Prostate gland (tissue), 2 donors: ENCODE measurements around the gene ICE2. TPM values are rescaled to one million over a fixed set of nuclear protein-coding genes. Genes with fewer than 3 reads are reported as not detected.

ENCODE experiments used
- DNase-seq: peaks from one replicate; pipeline ENCODE4 v3.0.0-alpha.2; 2019; ENCODE audit warnings: low spot score
- H3K27ac ChIP-seq, 2 donors: fragments of 200-600 bp; sonication (generic); 2 replicates each; pipeline ENCODE4 v1.5.1; 2017 to 2019
- H3K27me3 ChIP-seq: fragments of 200-600 bp; sonication (generic); replicated peaks from 2 replicates; pipeline ENCODE4 v1.5.1; 2019; ENCODE audit not compliant: insufficient read depth
- H3K36me3 ChIP-seq, 2 donors: fragments of 200-600 bp; sonication (generic); 1 replicate in 1 of 2; 2 replicates in 1 of 2; pipeline versions ENCODE4 v1.5.1 to v1.8.1; 2017 to 2019
- H3K4me1 ChIP-seq: fragments of 200-600 bp; sonication (generic); replicated peaks from 2 replicates; pipeline ENCODE4 v1.5.1; 2019
- H3K4me3 ChIP-seq, 2 donors: fragments of 200-600 bp; sonication (generic); 2 replicates each; pipeline ENCODE4 v1.5.1; 2017 to 2019
- H3K9me3 ChIP-seq: fragments of 200-600 bp; sonication (generic); 2 replicates; pipeline ENCODE4 v1.5.1; 2017
- CTCF ChIP-seq, 4 experiments: fragments of 200-600 bp in 2 of 4; fragments of 450-650 bp in 2 of 4; sonication (generic) in 2 of 4; IDR thresholded peaks; 1 replicate in 3 of 4; 2 replicates in 1 of 4; pipeline ENCODE4 v1.5.1; 2016 to 2019; ENCODE audit warnings: antibody characterized with exemption in 4 of 4, mild to moderate bottlenecking in 2 of 4, moderate library complexity in 2 of 4
- POLR2A ChIP-seq: fragments of 450-650 bp; IDR thresholded peaks from one replicate; pipeline ENCODE4 v1.6.1; 2016; ENCODE audit warnings: antibody characterized with exemption, mild to moderate bottlenecking
- POLR2AphosphoS5 ChIP-seq: sonication (generic); formaldehyde crosslinking; IDR thresholded peaks from one replicate; pipeline ENCODE4 v1.6.1; 2017; ENCODE audit warnings: antibody characterized with exemption
- WGBS: methylation state at CpG from one replicate; pipeline ENCODE4 v1.1.5; 2018; 5-methylcytosine and 5-hydroxymethylcytosine counted together
- intact Hi-C: fragments of 100-400 bp; cut with DNase I; formaldehyde crosslinking; loops from one replicate; pipeline ENCODE4 v1.14.2; 2022
- total RNA-seq, 2 donors: library from RNA; depleted of rRNA; stranded (reverse); fragments of >200 nt; gene quantifications; one replicate each; pipeline ENCODE4 v1.1.0, GENCODE V29; 2016

The ICE2 gene
- total RNA-seq, 2 donors from 2014 or later, result 33.0 to 34.5 TPM

- Histone ChIP-seq H3K4me1 (peaks cover 41% of the 10 kb centered on the region), H3K27ac (peak overlapping the region; percentile 79 to 88), H3K9me3 (no peaks in the 10 kb centered on the region), H3K27me3 (no peaks in the 10 kb centered on the region), H3K36me3 (peaks cover 0 to 2% of the 10 kb centered on the region in 2 donors), H3K4me3 (no peak overlapping the region)
- TF ChIP-seq CTCF (IDR thresholded peaks at IDR 0.05) (no peak), POLR2A (peak; percentile 65), POLR2AphosphoS5 (peak; percentile 98)
- intact Hi-C loops, result no loop called here
- 13% methylated on average over 7 of the region's 7 CpGs for WGBS
- peak; percentile 96 for DNase-seq
Observed at GRCh38 chr15:60374628-60375081, 104.3 kb downstream of the ICE2 start.

DNA sequence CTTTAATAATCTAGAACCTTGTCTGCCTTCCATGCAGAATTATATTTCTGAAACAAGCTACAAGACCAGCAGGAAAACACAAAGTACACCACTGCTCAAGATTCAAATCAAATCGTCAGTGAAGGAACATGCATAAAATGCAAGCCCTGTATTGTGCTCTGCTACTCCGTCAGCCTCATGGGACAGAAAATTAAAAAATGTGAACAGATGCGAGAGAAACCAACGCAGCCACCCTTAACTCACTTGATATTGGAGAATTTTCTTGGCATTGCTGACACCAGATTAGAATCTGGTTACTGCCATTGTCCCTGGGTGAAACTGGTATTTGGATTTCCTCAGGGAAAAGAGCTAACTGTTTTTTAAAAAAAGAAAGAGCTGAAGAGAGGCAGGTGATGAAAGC lies 104.7 kb downstream of the ICE2 start:
- peak overlapping the region; percentile 79 to 88 for H3K27ac ChIP-seq
- H3K36me3 ChIP-seq, result peaks cover 0 to 2% of the 10 kb centered on the region in 2 donors
- WGBS, result 18% methylated on average over 4 of the region's 4 CpGs

DNA sequence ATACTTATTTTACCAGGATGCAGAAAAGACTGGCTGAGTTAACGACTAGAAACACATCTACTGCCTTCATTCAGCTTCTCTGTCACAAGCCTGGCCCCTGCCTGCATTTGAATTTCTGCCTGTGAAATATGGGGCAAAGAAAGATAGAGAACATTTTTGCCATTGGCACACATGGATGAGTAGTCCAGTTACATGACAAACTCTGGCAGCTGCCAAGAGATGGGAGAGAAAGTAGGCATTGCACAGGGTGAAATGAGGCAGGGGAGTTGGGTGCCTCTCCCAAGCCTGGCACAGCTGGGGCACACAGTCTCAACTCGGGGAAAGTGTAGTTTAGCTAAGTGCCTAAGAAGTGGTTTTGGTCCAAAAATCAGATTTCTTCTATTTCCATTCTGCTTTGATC lies 105.2 kb downstream of the ICE2 start:
- Histone ChIP-seq H3K4me3 (no peak overlapping the region), H3K4me1 (peaks cover 41% of the 10 kb centered on the region), H3K27ac (peak overlapping the region; percentile 79 to 88), H3K9me3 (no peaks in the 10 kb centered on the region), H3K36me3 (peaks cover 0 to 2% of the 10 kb centered on the region in 2 donors), H3K27me3 (no peaks in the 10 kb centered on the region)
- TF ChIP-seq POLR2A (no peak), CTCF (IDR thresholded peaks at IDR 0.05) (no peak), POLR2AphosphoS5 (no peak)
- intact Hi-C loops, result no loop called here
- DNase-seq, result no peak
- 26% methylated on average over 2 of the region's 2 CpGs for WGBS

More for the DNA sequence above, 104.7 kb downstream of the ICE2 start:
- Histone ChIP-seq H3K4me1 (peaks cover 41% of the 10 kb centered on the region), H3K27me3 (no peaks in the 10 kb centered on the region), H3K4me3 (no peak overlapping the region), H3K9me3 (no peaks in the 10 kb centered on the region)
- TF ChIP-seq POLR2AphosphoS5 (no peak), CTCF (IDR thresholded peaks at IDR 0.05) (no peak), POLR2A (no peak)
- DNase-seq, result no peak
- intact Hi-C loops, result no loop called here

- no peak for DNase-seq
- H3K4me3 ChIP-seq, result no peak overlapping the region
- H3K36me3 ChIP-seq, result peaks cover 0 to 2% of the 10 kb centered on the region in 2 donors
- TF ChIP-seq CTCF (IDR thresholded peaks at IDR 0.05), result no peak
- no peak for TF ChIP-seq POLR2AphosphoS5
- TF ChIP-seq POLR2A, result no peak
- peaks cover 41% of the 10 kb centered on the region for H3K4me1 ChIP-seq
- intact Hi-C loops, result no loop called here
- WGBS, result 76% methylated on average over 3 of the region's 3 CpGs
- H3K27me3 ChIP-seq, result no peaks in the 10 kb centered on the region
- no peaks in the 10 kb centered on the region for H3K9me3 ChIP-seq
- H3K27ac ChIP-seq, result peak overlapping the region; percentile 79 to 88
Observed at GRCh38 chr15:60373327-60373726, 105.6 kb downstream of the ICE2 start.

DNA sequence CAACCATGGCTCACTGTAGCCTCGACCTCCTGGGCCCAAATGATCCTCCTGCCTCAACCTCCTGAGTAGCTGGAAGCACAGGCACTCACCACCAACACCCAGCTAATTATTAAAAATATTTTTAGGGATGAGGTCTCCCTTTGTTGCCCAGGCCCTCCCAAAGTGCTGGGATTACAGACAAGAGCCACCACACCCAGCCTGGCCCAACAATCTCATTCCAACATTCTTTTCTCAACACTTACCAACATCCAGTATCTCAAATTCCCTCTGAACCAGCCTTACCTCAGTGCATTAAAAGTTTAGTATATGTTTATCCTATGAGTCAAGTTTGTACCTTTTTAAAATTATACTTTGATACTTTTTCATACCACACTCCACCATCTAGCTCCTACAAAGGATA lies 106.2 kb downstream of the ICE2 start:
- peaks cover 41% of the 10 kb centered on the region for H3K4me1 ChIP-seq
- peaks cover 0 to 2% of the 10 kb centered on the region in 2 donors for H3K36me3 ChIP-seq
- intact Hi-C loops, result no loop called here
- no peak overlapping the region for H3K4me3 ChIP-seq
- TF ChIP-seq POLR2AphosphoS5 (no peak), CTCF (IDR thresholded peaks at IDR 0.05) (no peak), POLR2A (no peak)
- H3K9me3 ChIP-seq, result no peaks in the 10 kb centered on the region
- WGBS, result 91% methylated on average over 1 of the region's 1 CpG
- no peaks in the 10 kb centered on the region for H3K27me3 ChIP-seq
- DNase-seq, result no peak
- peak overlapping the region; percentile 79 to 88 for H3K27ac ChIP-seq
